Mesothelial cell of epicardium (in vitro differentiated cells): ENCODE results near the gene CADPS2. TPM values are rescaled to one million over a fixed set of nuclear protein-coding genes. Genes with fewer than 3 reads are reported as not detected.

Source experiments
- DNase-seq, 2 experiments: peaks; one replicate each; pipeline ENCODE4 v3.0.0; 2021; ENCODE audit warnings: low spot score in 2 of 2; ENCODE audit not compliant: unreplicated experiment in 2 of 2
- H3K27ac Mint-ChIP-seq: 2 replicates; pipeline ENCODE4 v1.8.0; 2021; ENCODE audit warnings: mixed read lengths
- H3K27me3 Mint-ChIP-seq: 2 replicates; pipeline ENCODE4 v1.8.0; 2021; ENCODE audit warnings: low read depth, mixed read lengths
- H3K36me3 Mint-ChIP-seq: 2 replicates; pipeline ENCODE4 v1.8.0; 2021; ENCODE audit warnings: mixed read lengths
- H3K4me1 Mint-ChIP-seq: 2 replicates; pipeline ENCODE4 v1.8.0; 2021; ENCODE audit warnings: mixed read lengths
- H3K4me3 Mint-ChIP-seq: 2 replicates; pipeline ENCODE4 v1.8.0; 2021; ENCODE audit warnings: mild to moderate bottlenecking, moderate library complexity, mixed read lengths
- H3K9me3 Mint-ChIP-seq: 2 replicates; pipeline ENCODE4 v1.8.0; 2021; ENCODE audit warnings: mixed read lengths
- CTCF ChIP-seq: fragments of 200-600 bp; sonication (generic); IDR thresholded peaks from one replicate; pipeline ENCODE4 v1.5.0; 2021; ENCODE audit warnings: antibody characterized with exemption; ENCODE audit not compliant: unreplicated experiment
- total RNA-seq: library from RNA; stranded (reverse); gene quantifications from 3 replicates; pipeline ENCODE4 v1.2.1, GENCODE V29; 2021

Gene CADPS2
- total RNA-seq, 1 donor from 2014 or later = 2.7 TPM

GRCh38 chr7:122633472-122633871, 252.8 kb downstream of the CADPS2 start:
- Mint-ChIP-seq H3K4me1 (no peaks in the 10 kb centered on the region), H3K9me3 (peaks cover 7% of the 10 kb centered on the region), H3K27ac (no peak overlapping the region), H3K27me3 (peaks cover 2% of the 10 kb centered on the region), H3K36me3 (no peaks in the 10 kb centered on the region), H3K4me3 (no peak overlapping the region)
- no peak for DNase-seq
- no peak for TF ChIP-seq CTCF

GRCh38 chr7:122632238-122632637, 254.0 kb downstream of the CADPS2 start:
- Mint-ChIP-seq H3K4me1 (no peaks in the 10 kb centered on the region), H3K27ac (no peak overlapping the region), H3K27me3 (peaks cover 2% of the 10 kb centered on the region), H3K9me3 (peaks cover 7% of the 10 kb centered on the region), H3K4me3 (no peak overlapping the region), H3K36me3 (no peaks in the 10 kb centered on the region)
- DNase-seq = no peak
- no peak for TF ChIP-seq CTCF

GRCh38 chr7:122629412-122629953, 256.8 kb downstream of the CADPS2 start:
- Mint-ChIP-seq H3K36me3 (no peaks in the 10 kb centered on the region), H3K27me3 (peaks cover 2% of the 10 kb centered on the region), H3K4me3 (no peak overlapping the region), H3K9me3 (no peaks in the 10 kb centered on the region), H3K27ac (no peak overlapping the region), H3K4me1 (no peaks in the 10 kb centered on the region)
- no peak for DNase-seq
- no peak for TF ChIP-seq CTCF

- Mint-ChIP-seq H3K27me3 (peaks cover under 1% of the 10 kb centered on the region), H3K36me3 (no peaks in the 10 kb centered on the region), H3K27ac (no peak overlapping the region), H3K4me1 (no peaks in the 10 kb centered on the region), H3K9me3 (no peaks in the 10 kb centered on the region), H3K4me3 (no peak overlapping the region)
- no peak for DNase-seq
- TF ChIP-seq CTCF = no peak
Measured at GRCh38 chr7:122628651-122629411, 257.4 kb downstream of the CADPS2 start.

- Mint-ChIP-seq H3K4me1 (no peaks in the 10 kb centered on the region), H3K4me3 (no peak overlapping the region), H3K36me3 (no peaks in the 10 kb centered on the region), H3K27ac (no peak overlapping the region), H3K9me3 (no peaks in the 10 kb centered on the region), H3K27me3 (no peaks in the 10 kb centered on the region)
- no peak for TF ChIP-seq CTCF
- DNase-seq = no peak
Measured at GRCh38 chr7:122626785-122627184, 259.5 kb downstream of the CADPS2 start.
